ENCODE measurements around the gene PUM2. TPM values are rescaled to one million over a fixed set of nuclear protein-coding genes. Genes with fewer than 3 reads are reported as not detected.

Gene PUM2
- total RNA-seq, 1 experiment from 2014 or later = 96.8 TPM

DNA sequence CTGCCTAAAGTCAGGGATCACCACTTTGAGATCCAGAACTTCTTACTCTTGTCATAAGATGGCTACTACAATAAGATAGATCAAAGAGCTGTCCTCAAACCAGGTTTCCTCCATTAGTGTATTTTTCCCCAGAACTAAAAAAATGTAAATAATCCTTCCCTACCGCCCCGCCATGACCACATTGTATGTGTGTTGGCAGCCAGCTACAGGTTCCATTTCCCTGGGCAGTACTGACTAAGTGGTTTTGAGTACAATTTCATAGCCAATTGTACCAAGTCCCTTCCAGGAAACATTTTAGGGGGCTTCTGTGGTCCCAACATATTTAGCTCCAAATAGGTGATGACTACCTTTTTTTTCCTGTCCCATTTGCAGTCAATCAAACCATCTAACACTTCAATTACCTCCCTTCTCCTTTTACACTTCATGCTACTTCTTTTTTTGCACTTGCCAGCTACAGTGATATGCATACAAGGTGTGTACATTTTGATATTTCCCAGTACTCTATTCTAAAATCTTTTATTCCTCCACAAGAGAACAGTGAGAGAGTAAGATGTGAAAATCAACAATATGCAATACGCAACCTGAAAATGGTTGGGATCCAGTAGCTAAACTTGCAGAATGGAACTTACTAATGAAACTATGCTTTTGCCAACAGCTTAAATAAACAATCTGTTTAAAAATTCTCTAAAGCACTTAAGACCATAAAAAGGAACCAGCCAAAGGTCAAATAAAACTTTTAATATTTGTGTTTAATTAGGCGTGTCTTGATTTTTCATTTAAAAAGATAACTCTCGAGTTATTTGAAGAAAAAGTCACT is 3.9 kb downstream of the PUM2 start:
- TF ChIP-seq, protein P1, sequence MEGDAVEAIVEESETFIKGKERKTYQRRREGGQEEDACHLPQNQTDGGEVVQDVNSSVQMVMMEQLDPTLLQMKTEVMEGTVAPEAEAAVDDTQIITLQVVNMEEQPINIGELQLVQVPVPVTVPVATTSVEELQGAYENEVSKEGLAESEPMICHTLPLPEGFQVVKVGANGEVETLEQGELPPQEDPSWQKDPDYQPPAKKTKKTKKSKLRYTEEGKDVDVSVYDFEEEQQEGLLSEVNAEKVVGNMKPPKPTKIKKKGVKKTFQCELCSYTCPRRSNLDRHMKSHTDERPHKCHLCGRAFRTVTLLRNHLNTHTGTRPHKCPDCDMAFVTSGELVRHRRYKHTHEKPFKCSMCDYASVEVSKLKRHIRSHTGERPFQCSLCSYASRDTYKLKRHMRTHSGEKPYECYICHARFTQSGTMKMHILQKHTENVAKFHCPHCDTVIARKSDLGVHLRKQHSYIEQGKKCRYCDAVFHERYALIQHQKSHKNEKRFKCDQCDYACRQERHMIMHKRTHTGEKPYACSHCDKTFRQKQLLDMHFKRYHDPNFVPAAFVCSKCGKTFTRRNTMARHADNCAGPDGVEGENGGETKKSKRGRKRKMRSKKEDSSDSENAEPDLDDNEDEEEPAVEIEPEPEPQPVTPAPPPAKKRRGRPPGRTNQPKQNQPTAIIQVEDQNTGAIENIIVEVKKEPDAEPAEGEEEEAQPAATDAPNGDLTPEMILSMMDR (IDR thresholded peaks at IDR 0.05; ENCODE audit: unreplicated experiment) = no peak
- H3K36me3 Mint-ChIP-seq (ENCODE audit: insufficient read depth, unreplicated experiment) = peaks cover 11% of the 10 kb centered on the region
- BruUV-seq (replicated peaks) = no TSS peak
- no peak overlapping the region for H3K27ac Mint-ChIP-seq (ENCODE audit: unreplicated experiment)
- CTCF ChIA-PET = interaction anchor here (0.6 kb wide), 1 partner anchor 20 kb away, joined by 3 read pairs; no protein-coding TSS in a partner anchor
- H3K27me3 Mint-ChIP-seq (ENCODE audit: unreplicated experiment) = no peaks in the 10 kb centered on the region
- peak overlapping the region; percentile 1 for H3K4me3 Mint-ChIP-seq (ENCODE audit: low read depth, unreplicated experiment)
- intact Hi-C loops (cut with micrococcal nuclease; ENCODE audit: unreplicated experiment) = no loop called here
- peaks cover 20% of the 10 kb centered on the region for H3K4me1 Mint-ChIP-seq (ENCODE audit: low read depth, unreplicated experiment)
- no peak for DNase-seq
- no peaks in the 10 kb centered on the region for H3K9me3 Mint-ChIP-seq (ENCODE audit: low read depth, unreplicated experiment)

DNA sequence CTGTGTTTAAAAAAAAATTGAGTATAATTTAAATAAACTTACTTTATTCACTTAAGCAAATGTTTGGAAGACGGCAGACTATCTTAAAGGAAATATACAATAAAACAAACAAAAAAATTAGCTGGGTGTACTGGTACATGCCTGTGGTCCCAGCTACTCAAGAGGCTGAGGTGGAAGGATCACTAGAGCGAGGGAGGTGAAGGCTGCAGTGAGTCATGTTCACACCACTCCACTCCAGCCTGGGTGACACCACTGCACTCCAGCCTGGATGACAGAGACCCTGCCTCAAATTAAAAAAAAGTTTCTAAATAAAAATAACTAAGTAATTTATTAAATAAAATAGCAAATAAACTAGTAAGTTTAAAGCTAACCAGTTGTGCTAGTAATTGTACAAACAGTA is 7.5 kb downstream of the PUM2 start:
- no peak overlapping the region for H3K4me3 Mint-ChIP-seq (ENCODE audit: low read depth, unreplicated experiment)
- H3K9me3 Mint-ChIP-seq (ENCODE audit: low read depth, unreplicated experiment) = no peaks in the 10 kb centered on the region
- peak; percentile 21 for DNase-seq
- H3K4me1 Mint-ChIP-seq (ENCODE audit: low read depth, unreplicated experiment) = peaks cover 35% of the 10 kb centered on the region
- no TSS peak for BruUV-seq (replicated peaks)
- H3K36me3 Mint-ChIP-seq (ENCODE audit: insufficient read depth, unreplicated experiment) = peaks cover 14% of the 10 kb centered on the region
- CTCF ChIA-PET = interaction anchor here (0.7 to 1.2 kb wide), 3 partner anchors 15 to 556 kb away, joined by 3 to 5 read pairs (median 3); no protein-coding TSS in a partner anchor
- H3K27me3 Mint-ChIP-seq (ENCODE audit: unreplicated experiment) = no peaks in the 10 kb centered on the region
- intact Hi-C loops (cut with micrococcal nuclease; ENCODE audit: unreplicated experiment) = no loop called here
- TF ChIP-seq, protein P1 (IDR thresholded peaks at IDR 0.05; ENCODE audit: unreplicated experiment) = no peak
- no peak overlapping the region for H3K27ac Mint-ChIP-seq (ENCODE audit: unreplicated experiment)

DNA sequence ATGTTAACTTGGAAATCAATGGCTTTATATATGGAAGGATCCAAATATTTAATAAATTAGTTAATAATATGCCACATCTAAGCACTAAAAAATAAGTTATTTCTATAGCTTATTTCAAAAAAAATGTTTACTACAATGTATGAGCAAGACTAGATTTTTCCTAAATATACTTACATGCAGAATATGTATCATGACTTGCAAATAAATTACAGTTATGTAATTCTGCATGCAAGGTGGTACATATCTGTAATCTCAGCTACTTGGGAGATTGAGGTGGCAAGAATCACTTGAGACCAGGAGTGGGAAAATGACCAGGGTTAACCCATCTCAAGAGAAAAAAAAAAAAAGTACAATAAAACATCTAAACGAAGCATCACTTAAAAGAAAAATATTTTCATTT is 11.6 kb downstream of the PUM2 start:
- H3K9me3 Mint-ChIP-seq (ENCODE audit: low read depth, unreplicated experiment) = no peaks in the 10 kb centered on the region
- no TSS peak for BruUV-seq (replicated peaks)
- no peak for DNase-seq
- H3K4me1 Mint-ChIP-seq (ENCODE audit: low read depth, unreplicated experiment) = peaks cover 26% of the 10 kb centered on the region
- no peak overlapping the region for H3K27ac Mint-ChIP-seq (ENCODE audit: unreplicated experiment)
- intact Hi-C loops (cut with micrococcal nuclease; ENCODE audit: unreplicated experiment) = no loop called here
- CTCF ChIA-PET = interaction anchor here (0.7 kb wide), 1 partner anchor 43 kb away, joined by 3 read pairs; no protein-coding TSS in a partner anchor
- no peak overlapping the region for H3K4me3 Mint-ChIP-seq (ENCODE audit: low read depth, unreplicated experiment)
- H3K27me3 Mint-ChIP-seq (ENCODE audit: unreplicated experiment) = no peaks in the 10 kb centered on the region
- TF ChIP-seq, protein P1 (IDR thresholded peaks at IDR 0.05; ENCODE audit: unreplicated experiment) = no peak
- H3K36me3 Mint-ChIP-seq (ENCODE audit: insufficient read depth, unreplicated experiment) = peaks cover 11% of the 10 kb centered on the region

DNA sequence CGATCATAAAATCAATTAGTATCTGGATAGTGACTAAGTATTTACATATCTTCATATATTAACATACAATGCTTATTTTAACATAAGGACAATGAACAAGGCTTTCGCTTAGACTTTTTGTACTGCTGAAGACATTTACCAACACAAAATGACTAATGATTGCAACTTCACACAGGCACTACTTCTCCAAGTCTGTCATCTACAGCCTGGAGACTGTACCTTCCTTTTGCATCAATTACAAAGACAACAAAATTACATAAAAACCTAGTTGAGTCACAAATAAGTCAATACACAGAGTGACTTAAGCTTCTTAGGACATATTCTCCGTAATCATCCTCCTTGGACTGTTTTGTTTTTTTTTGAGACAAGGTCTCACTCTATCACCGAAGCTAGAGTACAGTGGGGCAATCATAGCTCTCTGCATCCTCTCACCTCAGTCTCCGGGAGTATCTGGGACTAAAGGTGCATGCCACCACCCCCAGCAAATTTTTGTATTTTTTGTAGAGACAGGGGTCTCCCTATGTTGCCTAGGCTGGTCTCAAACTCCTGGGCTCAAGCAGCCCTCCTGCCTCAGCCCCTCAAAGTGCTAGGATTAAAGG is 15.9 kb downstream of the PUM2 start:
- peaks cover 30% of the 10 kb centered on the region for H3K36me3 Mint-ChIP-seq (ENCODE audit: insufficient read depth, unreplicated experiment)
- no TSS peak for BruUV-seq (replicated peaks)
- intact Hi-C loops (cut with micrococcal nuclease; ENCODE audit: unreplicated experiment) = no loop called here
- H3K27ac Mint-ChIP-seq (ENCODE audit: unreplicated experiment) = no peak overlapping the region
- H3K4me1 Mint-ChIP-seq (ENCODE audit: low read depth, unreplicated experiment) = peaks cover 22% of the 10 kb centered on the region
- DNase-seq = no peak
- H3K27me3 Mint-ChIP-seq (ENCODE audit: unreplicated experiment) = no peaks in the 10 kb centered on the region
- H3K4me3 Mint-ChIP-seq (ENCODE audit: low read depth, unreplicated experiment) = no peak overlapping the region
- TF ChIP-seq, protein P1 (IDR thresholded peaks at IDR 0.05; ENCODE audit: unreplicated experiment) = no peak
- CTCF ChIA-PET = interaction anchor here (1.6 to 2.0 kb wide), 2 partner anchors 8 to 103 kb away, joined by 4 to 6 read pairs; no protein-coding TSS in a partner anchor
- peaks cover 10% of the 10 kb centered on the region for H3K9me3 Mint-ChIP-seq (ENCODE audit: low read depth, unreplicated experiment)
